HUES64 (cell line): ENCODE data around the gene MAPKBP1.

Experiments
- H3K27ac ChIP-seq: 2 replicates; pipeline ENCODE4 v1.7.0; 2013; ENCODE audit warnings: low read depth, low read length, inconsistent platforms
- H3K27me3 ChIP-seq: 2 replicates; pipeline ENCODE4 v1.6.1; 2013; ENCODE audit warnings: mild to moderate bottlenecking, low read length; ENCODE audit not compliant: insufficient read depth
- H3K36me3 ChIP-seq: 2 replicates; pipeline ENCODE4 v1.6.1; 2013; ENCODE audit warnings: mild to moderate bottlenecking, low read length; ENCODE audit not compliant: insufficient read depth
- H3K4me1 ChIP-seq: 2 replicates; pipeline ENCODE4 v1.6.1; 2013; ENCODE audit warnings: mild to moderate bottlenecking, low read length, moderate library complexity; ENCODE audit not compliant: insufficient read depth
- H3K4me3 ChIP-seq: 2 replicates; pipeline ENCODE4 v1.5.1; 2013; ENCODE audit warnings: mild to moderate bottlenecking, low read length, moderate library complexity
- H3K9ac ChIP-seq: 2 replicates; pipeline ENCODE4 v1.6.1; 2013; ENCODE audit warnings: mild to moderate bottlenecking, low read depth, low read length
- H3K9me3 ChIP-seq: 2 replicates; pipeline ENCODE4 v1.6.1; 2013; ENCODE audit warnings: low read depth, low read length; ENCODE audit not compliant: insufficient read depth
- WGBS: fragments of 150-250, 120-280 bp; methylation state at CpG from one replicate; pipeline ENCODE4 v1.1.7; 2013; ENCODE audit warnings: missing lambda C conversion rate; 5-methylcytosine and 5-hydroxymethylcytosine counted together

Gene MAPKBP1

DNA sequence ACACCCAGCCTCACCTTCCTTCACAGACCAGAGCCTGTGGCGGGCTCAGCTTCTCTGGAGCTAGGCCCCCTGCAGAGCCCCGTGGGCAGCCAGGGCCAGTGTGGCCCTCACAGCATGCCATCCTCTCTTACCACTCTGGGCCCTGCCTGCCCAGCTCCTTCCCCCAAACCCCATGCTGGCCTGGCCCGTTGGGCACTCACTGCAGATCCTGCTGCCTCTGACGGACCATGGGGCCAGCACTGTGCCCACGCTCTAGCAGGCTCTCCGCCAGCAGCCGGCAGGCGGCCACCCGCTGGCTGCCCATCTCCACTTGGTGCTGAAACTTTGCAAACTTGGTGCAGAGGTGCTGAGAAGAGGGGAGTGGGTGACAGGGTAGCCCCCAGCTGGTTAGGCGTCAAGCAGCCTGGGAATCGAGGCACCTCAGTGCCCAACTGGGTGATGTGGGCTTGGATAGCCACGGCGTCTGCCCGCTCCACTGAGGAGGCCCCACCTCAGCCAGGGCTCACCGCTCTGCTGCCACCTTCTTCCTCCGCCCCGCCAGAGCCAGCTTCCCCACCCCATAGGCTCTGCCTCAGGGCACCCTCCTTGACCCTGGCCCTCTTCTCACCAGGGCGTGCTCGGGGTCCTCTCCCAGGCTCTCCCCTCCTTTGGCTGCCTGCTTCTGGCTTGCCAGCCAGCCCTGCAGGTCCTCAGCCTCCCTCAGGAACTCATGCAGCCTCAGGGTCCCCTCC is 97.1 kb downstream of the MAPKBP1 start:
- no peaks in the 10 kb centered on the region for H3K36me3 ChIP-seq
- H3K4me1 ChIP-seq, result no peaks in the 10 kb centered on the region
- H3K9ac ChIP-seq, result no peak overlapping the region
- no peaks in the 10 kb centered on the region for H3K27me3 ChIP-seq
- WGBS, result 93% methylated on average over 19 of the region's 19 CpGs
- no peaks in the 10 kb centered on the region for H3K9me3 ChIP-seq
- H3K4me3 ChIP-seq, result no peak overlapping the region
- H3K27ac ChIP-seq, result no peak overlapping the region

DNA sequence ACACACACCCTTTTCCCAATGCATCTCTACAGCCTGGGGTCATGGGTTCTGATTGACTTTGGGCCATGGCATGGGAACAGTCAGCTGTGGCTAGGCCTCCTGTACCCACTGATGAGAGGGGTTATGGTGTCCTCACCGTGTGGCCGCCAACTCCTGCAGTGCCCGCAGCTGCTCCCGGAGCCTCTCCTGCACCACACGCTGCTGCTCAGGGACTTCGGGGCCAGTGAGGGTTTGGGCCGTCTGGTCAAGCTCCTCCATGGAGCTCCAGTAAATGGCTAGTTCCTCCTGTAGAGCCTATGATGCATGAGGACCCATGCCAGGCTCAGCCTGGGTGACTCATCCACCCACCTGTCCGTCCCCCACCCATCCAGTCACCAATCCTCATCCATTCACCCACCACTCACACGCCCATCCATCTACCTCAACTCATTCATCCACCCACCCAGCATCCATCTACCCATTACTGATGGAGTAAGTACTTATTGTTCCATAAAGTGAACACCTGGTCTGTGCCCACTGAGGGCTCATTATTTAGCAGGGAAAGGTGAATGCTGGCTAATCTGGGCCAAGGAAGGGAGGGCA is 98.0 kb downstream of the MAPKBP1 start:
- no peak overlapping the region; the same call in 1 of the 2 replicates for H3K9ac ChIP-seq
- WGBS, result 91% methylated on average over 9 of the region's 9 CpGs
- H3K9me3 ChIP-seq, result no peaks in the 10 kb centered on the region
- H3K4me1 ChIP-seq, result no peaks in the 10 kb centered on the region
- H3K4me3 ChIP-seq, result no peak overlapping the region
- no peaks in the 10 kb centered on the region for H3K36me3 ChIP-seq
- no peaks in the 10 kb centered on the region for H3K27me3 ChIP-seq
- H3K27ac ChIP-seq, result no peak overlapping the region

DNA sequence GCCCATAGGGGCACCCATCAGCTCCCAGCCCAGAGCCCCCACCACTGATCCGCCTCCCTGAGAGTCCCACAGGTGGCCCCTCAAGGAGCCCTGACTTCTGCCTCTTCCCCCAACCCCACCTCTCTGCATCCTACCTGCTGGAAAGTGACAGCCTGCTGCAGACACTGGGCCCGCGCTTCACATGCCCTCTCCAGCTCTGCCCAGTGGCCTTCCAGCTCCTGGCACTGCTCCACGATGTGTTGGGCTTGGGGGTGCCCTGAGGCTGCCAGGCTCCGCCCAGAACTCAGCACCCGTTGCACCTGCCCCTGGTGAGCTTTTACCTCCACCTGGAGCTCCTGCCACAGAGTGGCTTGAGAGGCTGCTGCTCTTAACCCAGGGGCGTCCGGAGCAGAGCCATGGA is 99.4 kb downstream of the MAPKBP1 start:
- Histone ChIP-seq H3K4me3 (no peak overlapping the region), H3K9me3 (no peaks in the 10 kb centered on the region), H3K36me3 (no peaks in the 10 kb centered on the region), H3K4me1 (no peaks in the 10 kb centered on the region), H3K9ac (no peak overlapping the region), H3K27ac (no peak overlapping the region), H3K27me3 (no peaks in the 10 kb centered on the region)
- whole genome bisulfite sequencing, result 95% methylated on average over 8 of the region's 8 CpGs

DNA sequence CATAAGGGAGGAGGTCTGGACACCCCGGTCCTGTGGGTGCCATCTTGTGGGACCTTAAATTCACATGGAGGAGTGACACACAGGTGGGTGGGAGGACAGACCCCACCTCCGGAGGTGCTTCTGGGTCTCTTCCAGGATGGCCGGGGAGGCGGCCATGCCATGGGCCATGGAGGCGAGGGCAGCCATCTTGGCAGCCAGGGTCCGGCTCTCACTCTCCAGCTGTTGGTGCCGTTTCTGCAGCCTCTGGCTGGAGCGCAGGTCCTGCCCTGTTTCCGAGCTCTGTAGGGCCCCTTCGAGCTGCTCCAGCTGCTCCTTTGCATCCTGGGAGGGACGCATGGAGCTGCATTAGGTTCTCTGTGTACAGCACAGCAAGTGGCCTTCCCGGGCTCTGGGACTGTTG is 100.5 kb downstream of the MAPKBP1 start:
- H3K4me3 ChIP-seq, result no peak overlapping the region
- H3K27me3 ChIP-seq, result no peaks in the 10 kb centered on the region; the same call in 1 of the 2 replicates
- H3K9ac ChIP-seq, result no peak overlapping the region
- no peaks in the 10 kb centered on the region for H3K9me3 ChIP-seq
- H3K36me3 ChIP-seq, result no peaks in the 10 kb centered on the region
- no peaks in the 10 kb centered on the region for H3K4me1 ChIP-seq
- H3K27ac ChIP-seq, result no peak overlapping the region
- WGBS, result 95% methylated on average over 12 of the region's 12 CpGs

DNA sequence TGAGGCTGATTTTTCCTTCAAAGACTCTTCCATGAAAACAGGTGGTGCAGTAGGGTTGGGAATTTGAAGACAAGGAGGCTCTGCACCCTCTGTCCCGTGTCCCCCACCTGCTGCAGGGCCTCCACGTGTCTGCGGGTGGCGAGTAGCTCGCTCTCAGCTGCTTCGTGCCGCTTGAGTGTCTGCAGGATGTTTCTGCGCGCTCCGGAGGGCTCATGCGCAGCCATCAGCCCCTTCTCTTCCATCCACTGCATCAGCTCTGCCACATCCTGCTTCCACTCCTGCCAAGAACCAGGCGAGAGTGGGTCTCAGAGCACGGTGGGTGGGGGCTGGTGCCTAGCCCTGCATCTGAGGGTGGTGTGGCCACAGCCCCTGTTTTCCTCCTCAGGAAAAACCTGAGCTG is 101.7 kb downstream of the MAPKBP1 start:
- Histone ChIP-seq H3K36me3 (no peaks in the 10 kb centered on the region), H3K9ac (no peak overlapping the region), H3K27me3 (peaks cover 8% of the 10 kb centered on the region), H3K27ac (no peak overlapping the region), H3K4me1 (no peaks in the 10 kb centered on the region), H3K9me3 (no peaks in the 10 kb centered on the region), H3K4me3 (no peak overlapping the region)
- 91% methylated on average over 13 of the region's 13 CpGs for WGBS

DNA sequence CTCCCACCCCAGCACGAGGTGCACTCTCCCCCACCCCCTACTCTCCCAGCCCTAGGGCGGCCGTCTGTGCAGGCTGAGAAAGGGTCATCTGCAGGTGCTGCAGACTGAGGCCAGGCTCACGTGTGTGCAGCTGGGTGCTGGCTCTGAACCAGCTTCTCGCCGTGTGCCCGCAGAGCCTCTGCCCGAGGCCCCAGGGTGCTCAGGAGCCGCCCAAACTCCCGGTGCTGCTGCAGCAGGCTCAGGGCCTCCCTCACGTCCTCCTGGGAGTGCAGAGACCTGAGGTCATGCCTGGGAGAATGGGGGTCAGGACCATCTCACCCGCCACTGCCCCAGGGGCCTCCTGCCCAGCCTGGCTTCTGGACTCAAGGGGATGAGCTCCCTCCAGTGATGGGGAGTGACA is 102.4 kb downstream of the MAPKBP1 start:
- no peaks in the 10 kb centered on the region for H3K9me3 ChIP-seq
- H3K4me1 ChIP-seq, result no peaks in the 10 kb centered on the region
- H3K27ac ChIP-seq, result no peak overlapping the region
- WGBS, result 87% methylated on average over 12 of the region's 12 CpGs
- H3K27me3 ChIP-seq, result peaks cover 15% of the 10 kb centered on the region
- H3K9ac ChIP-seq, result no peak overlapping the region
- H3K4me3 ChIP-seq, result no peak overlapping the region
- no peaks in the 10 kb centered on the region for H3K36me3 ChIP-seq
